Stimulated activated CD8-positive, alpha-beta memory T cell treated with anti-CD3 and anti-CD28 coated beads, Interleukin-12 subunit alpha, Interleukin-12 subunit beta, amount 100 ng/mL, for 4 hours (primary cell): ENCODE data around the gene CDC6.

Experiments
- DNase-seq: peaks from one replicate; pipeline ENCODE4 v3.0.0-alpha.2; 2020; ENCODE audit warnings: low read depth

The CDC6 gene

DNA sequence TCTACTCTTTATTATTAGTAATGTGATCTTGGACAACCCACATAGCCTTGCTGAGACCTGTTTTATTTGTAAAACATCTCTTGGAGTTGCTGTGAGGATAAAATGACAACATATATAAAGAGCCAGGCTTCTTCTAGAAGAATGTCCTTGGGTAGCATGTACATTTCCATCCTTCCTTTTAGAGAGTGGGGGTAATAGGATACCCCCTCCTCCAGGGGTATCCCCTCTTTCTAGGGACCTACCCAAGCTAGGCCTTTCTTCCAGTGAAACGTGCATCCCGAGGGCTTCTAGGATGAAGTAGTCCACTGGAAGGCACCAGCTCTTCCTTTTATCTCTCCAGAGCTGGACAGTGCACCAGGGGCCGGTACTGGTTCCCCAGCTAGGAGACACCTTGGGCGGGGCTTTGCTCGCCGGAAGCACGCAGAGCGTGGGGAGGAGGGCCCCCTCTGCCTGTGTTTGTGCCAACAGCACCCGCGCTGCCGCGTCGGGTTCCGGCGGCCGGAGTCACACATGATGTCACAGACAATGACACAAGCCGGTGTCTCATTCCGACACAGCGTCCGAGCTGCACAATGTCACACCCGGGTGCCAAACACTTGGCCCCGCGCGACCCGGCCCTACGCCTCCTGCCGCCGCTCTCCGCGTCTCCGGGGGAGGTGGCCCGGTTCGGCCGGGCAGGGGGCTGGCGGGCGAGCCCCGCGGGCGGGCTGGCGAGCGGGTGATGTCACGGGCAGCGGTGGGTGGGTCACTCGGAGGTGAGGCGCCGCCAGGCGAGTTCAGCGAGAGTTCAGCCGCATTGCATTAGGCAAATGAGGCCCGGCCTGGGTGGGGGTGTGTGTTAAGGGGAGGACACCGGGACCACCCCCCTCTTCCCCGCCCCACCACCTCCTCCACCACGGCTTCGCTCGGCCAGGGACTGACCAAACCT lies 53.5 kb downstream of the CDC6 start:
- peak; percentile 78 for DNase-seq

DNA sequence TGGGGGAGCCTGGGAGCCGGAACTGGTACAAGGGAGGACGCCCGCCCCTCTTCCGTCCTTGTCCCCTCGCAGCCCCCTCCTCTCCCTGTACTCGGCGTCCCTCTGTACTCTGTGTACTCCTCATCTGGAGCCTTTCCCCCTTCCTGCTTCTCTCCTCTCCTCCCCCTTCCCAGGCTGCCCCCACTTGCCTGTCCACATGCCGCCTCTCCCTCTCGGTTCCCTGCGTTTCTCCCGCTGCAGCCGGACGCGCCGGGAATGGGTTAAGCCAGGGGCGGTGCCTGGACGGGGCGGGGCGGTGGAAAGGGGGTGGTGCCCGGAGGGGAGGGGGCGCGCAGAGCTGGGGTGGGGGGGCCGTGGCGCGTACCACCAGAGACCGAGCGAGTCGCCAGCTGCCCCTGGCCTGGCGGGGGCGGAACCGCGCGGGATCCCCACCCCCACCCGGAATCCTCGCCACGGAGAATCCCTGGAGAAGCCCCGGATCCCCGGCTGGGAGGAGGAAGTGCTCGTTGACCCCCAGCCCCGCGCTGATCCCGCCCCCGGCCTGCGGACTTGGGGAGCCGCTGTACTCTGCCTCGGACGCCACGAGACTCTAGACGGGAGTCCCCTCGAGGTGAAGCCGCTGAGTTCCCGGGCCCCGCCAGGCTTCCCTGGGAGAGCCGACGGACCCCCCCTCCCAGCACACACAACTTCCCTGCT lies 54.3 kb downstream of the CDC6 start:
- no peak for DNase-seq

DNA sequence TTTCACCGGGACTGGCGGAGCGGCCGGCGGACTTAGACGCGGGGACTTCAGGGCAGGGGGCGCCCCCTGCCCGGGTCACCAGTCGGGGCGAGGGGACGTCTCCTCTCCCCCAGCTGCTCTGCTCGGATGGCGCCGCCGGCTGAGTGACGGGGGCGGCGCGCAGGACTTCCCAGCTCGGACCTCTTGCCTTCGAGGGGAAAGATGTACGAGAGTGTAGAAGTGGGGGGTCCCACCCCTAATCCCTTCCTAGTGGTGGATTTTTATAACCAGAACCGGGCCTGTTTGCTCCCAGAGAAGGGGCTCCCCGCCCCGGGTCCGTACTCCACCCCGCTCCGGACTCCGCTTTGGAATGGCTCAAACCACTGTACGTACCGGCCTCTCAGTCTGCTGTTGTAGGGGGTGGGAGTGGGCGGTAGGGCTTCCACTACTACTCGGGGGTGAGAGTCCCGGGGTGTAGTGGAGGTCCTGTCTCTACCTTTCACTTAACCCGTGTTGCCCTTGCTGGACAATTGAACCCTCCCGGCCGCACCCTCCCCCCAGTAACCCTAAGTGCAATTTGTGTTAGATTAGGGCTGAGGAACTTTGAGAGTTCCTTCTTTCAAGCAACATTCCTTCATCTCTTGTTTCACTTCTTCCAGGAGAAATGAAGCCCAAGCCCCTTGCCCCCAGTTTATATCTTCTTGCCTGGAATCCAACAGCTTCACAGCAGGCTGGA lies 55.0 kb downstream of the CDC6 start:
- DNase-seq, result no peak

DNA sequence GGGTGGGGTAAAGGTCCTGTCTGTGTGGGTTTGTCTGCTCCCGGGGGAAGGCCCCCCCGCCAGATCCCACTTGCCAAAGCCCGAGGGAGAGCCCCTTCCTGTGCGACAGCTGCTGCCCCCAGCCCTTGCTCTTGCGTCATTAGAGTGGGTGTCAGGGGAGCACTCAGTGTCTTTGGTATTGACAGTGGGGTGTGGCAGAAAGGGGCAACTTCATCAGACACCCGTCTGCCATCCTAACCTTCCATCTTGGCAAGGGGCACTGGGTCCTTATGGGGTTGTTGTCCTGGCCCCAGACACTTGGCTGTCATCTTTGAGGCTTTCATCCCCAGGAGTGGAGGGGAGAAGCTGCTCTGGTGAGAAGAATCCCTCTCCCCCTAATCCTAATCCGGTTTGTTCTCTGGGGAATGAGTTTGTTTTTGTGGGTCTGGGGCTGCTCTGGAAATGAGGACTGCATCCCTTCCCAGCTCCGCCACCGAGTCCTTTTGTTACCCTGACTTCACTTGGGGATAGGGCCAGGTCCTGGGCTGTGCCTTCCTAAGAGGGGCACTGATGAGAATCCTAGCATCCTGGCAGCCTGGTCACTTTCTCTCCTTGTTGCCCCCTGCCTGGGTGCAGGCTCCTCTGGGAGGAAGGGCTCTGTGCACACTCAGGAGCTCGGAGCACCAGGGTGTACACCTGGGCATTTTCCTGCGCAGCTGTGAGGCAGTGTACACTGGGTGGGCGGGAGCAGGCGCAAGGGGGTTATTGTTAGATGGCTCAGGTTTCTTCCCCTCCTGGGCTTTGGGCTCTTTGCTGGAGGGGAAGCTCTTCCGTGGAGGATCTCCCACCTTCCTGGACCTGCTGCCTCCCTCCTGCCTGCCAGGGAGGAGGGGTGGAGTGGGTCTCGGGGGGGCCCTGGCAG lies 55.8 kb downstream of the CDC6 start:
- no peak for DNase-seq

DNA sequence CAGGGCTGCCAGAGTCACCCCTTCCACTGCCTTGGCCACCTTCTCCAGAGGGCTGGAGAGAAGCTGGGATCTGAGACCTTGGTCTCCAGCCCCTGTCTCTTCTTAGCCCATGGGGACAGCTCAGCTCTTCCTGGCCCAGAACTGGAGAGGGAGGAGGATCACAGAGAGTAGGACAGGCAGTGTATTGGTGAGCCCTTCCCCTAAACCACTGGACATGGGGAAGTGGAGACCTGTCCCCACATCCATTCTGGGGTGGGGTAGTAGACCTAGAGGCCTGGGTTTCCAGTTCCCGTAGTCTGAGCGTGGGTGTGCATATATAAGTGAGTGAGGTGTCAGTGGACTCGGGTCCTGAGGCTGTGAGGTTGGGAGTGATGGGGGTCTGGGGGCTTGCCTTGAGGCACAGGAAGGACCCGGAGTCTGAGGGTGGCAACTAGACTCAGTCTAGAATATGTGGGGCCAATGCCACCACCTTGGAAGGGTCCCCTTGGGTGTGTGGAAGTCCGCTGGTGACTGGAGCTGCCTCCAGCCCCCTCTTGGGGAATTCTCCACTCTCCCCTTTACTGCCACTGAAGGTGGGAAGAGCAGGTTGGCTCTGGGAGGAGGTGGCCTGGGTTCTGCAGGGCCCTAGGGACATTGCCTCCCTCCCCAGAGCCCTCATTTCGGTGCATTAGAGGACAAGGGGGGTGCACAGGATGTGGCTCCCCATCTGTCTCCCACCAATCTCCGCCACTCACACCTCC lies 56.9 kb downstream of the CDC6 start:
- DNase-seq, result no peak

DNA sequence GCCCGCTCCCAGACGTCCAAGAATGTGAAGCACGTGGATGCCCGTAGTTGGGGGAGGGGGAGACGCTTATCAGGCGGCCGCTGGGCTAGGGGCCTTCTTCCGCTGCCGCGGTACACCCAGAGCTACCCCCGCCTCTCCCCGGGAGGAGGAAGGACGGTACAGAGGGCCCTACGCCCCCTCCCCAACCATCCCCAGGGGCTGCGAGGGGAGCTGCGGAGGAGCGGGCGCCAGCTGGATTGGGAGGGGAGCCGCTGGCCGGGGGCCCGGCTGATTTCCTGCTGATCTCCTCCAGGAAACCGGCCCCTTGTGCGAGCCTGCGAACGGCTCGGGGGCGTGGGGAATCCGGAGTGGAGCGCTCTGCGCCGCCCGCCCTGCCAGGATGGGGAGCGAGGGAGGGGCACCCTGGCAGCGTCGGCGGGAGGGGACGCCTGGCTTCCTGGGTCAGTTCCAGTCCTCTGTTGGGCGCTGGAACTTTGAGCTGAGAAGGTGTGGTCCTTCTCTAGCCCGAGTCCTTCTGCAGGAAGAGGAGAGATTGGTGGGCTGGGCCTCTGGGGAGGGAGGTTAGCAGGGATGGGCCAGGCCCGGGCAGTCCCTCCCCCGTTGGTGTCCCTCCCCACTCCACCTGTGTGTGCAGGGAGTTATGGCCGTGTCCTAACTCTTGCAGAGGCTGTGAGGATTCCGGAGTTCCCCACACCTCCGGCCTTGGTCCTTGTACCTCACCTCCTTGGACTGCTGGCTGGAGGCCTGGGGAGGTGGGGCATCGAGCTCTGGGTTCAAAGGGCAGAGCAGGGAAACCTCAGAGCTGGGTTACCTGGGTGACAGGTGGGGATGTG lies 57.7 kb downstream of the CDC6 start:
- no peak for DNase-seq

DNA sequence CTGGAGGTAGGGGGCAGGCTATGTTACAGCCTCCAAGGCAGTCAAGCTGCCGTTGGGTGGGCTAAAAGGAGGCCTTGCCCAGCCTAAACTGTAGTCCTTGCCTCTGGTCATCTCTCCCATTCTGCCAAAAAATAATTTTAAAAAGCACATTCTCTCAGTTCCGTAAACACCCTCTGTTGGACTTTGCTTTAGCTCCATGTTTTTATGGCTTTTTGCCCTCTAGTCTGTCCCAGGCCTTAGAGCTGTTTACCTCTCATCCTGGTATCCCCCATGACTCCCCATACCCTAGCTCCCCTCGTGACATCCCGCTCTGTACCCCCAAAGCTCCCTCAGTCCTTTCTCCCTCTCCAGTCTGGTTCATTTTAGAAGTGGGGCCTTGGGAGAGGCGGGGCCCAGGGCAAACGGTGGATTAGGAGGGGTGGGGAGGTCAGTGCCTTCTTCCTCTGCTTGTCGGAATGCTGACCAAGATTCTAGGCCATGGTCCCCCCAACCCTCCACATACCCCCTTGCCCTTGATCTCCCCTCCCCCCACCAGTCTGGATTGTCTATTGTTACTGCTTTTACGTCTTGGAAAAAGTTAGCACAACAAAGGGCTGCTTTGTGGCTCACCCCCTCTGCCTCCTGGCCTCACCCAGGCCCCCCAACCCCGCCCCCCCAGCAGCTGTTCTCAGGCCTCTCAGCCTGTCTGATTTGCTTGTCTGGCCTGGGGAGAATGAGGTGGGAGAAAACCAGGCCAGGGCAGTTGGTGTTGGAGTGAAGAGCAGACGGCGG lies 58.5 kb downstream of the CDC6 start:
- DNase-seq, result no peak

DNA sequence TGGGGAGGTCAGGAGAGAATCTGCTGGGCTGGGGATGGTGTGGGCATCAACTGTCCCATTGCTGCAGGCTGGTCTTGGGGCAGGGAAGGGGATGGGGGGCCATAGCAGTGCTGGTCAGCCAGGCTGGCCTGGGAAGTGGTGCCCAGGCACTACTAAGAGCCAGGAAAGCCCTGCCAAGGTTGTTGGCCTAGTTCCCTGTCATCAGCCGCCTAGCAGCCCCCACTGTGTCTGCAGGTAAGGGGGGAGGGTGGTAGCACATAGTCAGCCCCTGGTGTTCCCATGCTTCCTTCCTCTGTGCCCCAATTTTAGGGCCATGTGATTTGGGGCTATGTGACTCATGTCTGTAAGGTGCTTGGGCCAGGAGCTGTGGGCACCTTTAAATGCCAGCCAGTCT lies 59.1 kb downstream of the CDC6 start:
- DNase-seq, result no peak

DNA sequence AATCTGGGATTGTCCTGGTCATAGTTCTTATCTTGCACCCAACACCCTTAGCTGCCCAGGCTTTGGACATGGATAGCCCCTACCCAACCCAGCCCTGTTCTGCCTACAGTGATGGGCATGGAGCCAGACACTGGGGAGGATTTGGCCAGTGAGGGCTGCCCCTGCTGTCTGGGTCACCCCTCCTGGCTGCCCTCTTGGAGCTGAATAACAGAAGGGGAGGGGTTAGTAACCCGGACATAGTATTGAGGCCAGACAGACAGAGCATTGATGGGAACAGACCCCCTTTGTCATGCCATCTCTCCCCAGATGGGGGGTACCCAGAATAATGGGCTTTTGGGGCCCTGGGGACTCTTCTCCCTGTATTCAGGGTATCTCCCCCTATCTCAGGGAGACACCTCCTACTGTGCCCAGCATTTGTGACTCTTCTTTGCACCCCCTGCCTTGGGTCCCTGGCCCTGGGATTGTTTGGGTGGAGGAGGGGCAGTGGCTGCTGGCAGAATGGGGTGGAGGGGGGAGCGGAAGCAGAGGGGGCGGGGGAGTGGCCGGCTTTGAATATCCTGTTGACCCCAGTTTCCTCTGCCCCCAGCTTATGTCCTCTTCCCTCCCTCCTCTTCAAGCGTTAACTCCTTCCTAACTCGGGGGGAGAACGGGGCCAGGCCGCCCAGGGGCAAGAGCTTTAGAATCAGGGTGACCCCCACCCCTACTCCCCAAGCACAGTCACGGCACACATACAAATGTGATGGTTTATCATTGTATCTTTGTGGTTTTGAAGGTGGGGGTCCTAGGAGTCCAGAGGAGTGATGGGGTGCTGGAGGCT lies 59.8 kb downstream of the CDC6 start:
- DNase-seq, result no peak

DNA sequence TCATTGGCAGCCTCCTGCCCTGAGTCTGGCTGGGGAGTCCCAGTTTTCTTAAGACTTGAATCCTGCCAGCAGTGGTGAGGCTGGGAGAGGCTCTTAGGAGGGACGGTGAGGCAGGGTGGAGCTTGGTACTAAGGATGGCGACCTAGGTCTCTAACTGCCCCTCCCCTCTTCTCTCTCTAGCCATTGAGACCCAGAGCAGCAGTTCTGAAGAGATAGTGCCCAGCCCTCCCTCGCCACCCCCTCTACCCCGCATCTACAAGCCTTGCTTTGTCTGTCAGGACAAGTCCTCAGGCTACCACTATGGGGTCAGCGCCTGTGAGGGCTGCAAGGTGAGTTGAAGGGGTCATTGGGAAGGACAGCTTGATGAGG lies 60.4 kb downstream of the CDC6 start:
- no peak for DNase-seq

DNA sequence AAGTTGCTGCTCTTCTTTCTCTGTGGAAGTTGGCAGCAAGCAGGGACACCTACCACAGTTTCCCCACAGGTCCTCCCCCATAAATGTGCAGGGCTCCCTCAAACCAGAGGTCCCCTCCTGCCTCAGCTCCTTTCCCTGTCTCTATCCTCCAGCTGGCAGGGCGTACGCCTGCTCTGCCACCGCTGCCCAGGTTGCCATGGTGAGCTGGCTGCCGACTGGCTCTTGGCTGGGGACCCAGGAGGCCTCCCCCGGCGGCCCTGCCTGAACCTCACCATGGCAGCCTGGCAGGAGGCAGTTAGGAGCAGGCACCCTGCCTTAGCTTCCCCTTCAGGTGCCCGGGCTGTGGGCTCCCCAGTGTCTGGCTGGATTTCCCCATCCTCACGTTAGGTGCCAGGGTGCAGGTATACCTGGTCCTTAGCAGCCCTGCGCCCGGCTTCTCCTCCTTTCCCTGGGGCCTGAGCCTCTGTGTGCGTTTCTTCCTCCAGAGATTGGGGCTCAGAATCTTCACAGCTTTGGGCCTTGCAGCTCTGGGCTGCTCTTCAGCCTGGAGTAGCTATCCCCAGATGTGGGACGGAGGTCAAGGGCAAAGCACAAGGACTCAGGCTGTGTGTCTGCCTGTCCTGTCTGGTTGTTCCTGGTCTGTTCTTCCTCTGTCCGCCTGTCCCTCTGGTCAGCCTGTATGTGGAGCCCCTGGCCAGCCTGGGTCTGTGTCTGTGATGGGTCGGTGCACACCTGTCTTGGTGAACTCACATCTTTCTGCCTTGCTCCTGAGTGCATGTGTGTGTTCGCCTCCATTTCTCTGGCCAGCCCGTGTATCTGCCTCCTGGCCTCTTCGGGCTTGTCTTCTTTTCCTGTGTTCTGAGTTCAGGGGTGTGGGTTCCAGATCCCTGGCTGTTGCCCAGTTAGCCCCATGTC lies 61.1 kb downstream of the CDC6 start:
- no peak for DNase-seq

DNA sequence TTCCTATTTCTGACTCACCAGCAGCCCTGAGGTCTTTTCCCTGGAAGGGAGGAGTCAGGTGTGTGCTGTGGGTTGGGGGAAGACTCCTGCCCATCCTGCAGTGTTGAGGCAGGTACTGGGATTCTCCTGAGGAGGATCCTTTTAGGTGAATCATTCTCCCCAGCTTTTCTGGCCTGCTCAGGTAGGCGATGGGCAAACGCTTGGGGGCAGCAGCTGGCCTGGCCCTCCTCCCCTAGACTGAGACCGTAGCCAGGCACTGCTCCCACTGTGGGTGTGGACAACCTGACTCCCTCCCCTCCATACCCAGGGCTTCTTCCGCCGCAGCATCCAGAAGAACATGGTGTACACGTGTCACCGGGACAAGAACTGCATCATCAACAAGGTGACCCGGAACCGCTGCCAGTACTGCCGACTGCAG lies 61.8 kb downstream of the CDC6 start:
- no peak for DNase-seq

DNA sequence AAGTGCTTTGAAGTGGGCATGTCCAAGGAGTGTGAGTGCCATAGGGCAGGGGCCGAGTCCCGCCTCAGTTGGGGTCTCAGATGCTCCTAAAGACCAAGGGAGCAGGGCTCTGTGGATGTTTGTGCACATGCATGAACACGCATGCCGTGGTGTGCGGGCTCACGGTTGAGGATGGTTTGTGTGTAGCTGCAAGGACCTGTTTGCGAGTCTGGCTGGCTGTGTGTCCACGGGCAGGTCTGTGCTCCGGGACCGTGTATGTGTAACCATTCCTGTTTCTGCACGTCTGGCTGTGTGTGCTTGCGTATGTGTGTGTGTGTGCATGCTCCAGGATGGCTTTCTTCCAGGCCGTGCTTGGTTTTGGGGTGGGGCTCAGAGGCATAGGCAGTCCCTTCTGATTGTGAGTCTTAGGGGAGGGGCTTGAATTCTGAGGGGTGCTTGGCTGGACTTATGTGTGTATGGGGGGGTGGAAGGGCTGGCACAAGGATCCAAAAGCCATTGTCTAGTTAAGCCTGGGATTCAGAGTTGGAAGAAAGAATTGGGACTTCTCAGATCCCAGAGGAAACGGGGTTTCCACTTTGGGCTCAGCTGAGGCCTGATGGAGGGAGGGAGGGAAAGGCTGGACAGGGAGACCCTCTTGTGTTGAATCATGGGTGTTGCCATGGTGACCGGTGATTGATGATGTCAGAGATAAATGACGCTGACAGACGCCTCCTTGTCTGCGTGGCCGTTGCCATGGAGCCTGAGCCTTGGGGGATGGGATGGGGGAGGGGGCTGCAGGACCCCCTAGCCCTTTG lies 62.4 kb downstream of the CDC6 start:
- DNase-seq, result no peak

DNA sequence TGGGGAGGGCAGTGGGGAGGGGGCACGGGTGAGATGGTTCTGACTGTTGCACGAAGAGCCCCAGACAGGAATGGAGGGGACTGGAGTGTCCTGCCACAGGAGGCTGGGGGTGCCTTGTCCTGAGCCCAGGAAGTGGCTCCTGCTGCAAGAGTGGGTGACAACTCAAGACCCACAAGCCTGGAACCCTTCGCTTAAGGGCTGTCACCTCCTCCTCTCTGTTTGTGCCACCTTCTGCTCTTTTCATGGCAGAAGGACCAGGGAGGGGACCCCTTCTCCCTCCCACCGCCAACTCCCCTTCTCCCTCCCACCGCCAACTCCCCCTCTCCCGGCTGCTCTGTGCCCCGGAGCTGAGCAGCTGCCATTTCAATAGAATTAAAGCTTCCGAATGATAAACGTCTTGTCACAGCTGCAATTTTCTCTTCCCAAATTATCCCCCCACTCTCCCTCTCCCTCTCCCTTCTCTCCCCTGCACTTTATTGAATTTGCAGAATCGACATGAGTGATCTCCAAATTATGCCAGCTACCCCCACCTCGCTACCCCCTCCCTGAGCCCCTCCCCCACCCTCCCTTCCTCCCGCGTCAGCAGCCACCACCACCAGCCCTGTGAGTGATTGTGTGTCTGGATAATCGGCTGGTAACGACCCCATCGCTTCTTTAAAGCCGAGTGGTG lies 63.1 kb downstream of the CDC6 start:
- DNase-seq, result no peak

DNA sequence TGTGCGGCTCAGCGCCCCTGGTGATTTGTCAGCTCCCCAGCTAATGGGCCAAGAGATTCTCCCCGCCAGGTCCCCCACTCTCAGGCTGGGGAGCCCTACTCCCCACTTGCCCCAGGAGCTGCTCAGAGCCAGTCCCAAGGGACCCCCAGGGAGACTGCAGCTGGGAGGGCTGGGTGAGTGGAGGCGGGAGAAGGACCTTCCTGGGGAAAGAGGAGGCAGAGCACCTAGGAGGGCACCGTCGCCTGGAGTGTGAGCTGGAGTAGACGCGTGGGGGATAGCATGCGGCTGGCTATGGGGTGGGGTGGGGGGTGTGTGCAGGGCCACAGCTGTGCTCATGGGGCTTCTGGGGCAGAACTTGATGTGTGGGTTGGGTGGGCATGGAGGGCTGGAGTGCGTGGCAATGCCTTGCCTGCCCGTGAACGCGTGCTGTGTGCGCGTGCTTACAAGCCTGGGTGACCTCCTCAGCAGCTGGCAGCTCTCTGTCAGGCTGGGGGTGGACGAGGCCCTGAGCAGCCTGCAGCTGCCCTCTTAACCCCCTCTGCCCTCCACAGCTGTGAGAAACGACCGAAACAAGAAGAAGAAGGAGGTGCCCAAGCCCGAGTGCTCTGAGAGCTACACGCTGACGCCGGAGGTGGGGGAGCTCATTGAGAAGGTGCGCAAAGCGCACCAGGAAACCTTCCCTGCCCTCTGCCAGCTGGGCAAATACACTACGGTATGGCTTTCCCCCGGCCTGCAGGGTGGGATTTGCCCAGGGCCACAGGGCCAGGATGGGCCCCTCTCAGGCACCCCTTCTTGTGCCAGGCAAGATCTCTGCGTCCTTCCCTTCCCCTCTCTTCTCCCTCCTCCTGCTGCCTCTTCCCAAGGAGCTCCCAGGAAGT lies 63.9 kb downstream of the CDC6 start:
- DNase-seq, result no peak
